Anterior cingulate cortex (tissue), 58 donors: ENCODE measurements around the gene LEF1.

Source experiments
- DNase-seq, 58 donors: peaks; one replicate each; lab custom pipeline; 2025; lab: John Stamatoyannopoulos, UW

The LEF1 gene

GRCh38 chr4:108152980-108153379 lies 15.8 kb downstream of the LEF1 start:
- no peak for DNase-seq

DNA sequence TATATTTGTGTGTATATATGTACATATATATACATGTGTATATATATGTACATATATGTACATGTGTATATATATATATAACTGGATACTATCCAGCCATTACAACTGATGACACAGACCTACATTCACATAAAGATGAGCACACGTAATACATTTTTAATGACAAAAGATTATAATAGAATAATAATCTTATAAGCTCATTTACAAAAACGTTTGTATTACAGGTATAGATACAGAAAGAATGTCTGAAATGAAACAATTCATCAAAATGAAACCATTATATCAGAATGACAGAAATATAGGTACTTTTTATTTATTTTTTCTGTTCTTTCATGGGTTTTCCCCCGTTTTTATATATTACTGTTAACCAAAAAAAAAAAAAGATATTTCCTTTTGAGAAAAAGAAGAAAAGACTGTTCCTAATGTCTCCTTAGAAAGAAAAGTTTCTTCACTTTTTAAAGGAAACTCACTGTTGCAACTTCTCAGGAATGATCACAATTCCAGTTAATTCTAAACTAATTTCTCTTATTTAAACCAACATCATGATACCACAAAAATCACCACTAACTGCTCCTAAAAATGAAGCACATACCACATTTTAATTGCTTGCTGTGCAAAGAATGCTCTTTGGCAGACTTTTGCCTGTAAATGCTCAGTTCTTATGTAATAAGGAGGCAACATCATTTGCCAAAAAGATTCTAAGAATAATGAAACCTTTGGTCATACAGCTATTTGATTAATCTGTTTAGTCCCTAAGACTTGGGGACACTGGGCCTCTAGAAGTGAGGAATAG lies 18.9 kb downstream of the LEF1 start:
- DNase-seq, result no peak

DNA sequence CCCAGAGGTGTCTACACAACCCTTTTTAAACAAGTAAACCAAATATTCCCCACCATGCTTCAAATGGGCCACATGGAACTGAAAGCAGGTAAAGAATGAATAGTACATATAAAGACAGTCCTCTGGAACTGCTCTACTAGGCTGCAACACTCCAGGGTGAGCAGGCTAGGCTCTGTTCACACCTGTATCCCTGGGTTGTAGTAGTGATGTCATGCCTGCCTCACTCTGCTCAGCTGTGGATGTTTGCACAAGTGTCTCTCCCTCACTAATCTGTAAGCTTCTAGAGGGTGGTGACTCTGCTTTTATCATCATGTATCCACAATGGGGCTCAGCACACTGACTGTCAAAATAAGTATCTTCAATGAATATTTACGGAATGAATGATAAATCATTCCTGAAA lies 20.4 kb downstream of the LEF1 start:
- no peak for DNase-seq

- DNase-seq, result no peak
Observed at GRCh38 chr4:108146819-108147218, 21.9 kb downstream of the LEF1 start.

DNA sequence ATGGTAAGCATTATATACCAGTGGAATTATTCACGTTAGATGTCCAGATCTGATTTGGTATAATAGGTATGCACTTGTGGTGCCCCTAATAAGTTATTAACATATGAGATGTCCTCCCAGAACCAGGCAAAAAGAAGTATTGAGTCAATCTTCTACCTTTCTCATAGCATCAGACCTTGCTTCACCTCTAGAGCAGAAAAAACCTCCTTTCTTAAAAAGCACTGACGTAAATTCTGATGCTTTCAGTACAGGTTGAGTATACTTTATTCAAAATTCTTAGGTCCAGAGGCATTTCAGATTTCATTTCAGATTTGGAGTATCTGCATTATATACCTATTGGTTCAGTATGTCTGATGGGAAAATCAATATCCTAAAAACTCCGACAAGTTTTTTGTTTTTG lies 22.4 kb downstream of the LEF1 start:
- DNase-seq, result no peak

GRCh38 chr4:108144451-108144850 lies 24.3 kb downstream of the LEF1 start:
- no peak for DNase-seq

DNA sequence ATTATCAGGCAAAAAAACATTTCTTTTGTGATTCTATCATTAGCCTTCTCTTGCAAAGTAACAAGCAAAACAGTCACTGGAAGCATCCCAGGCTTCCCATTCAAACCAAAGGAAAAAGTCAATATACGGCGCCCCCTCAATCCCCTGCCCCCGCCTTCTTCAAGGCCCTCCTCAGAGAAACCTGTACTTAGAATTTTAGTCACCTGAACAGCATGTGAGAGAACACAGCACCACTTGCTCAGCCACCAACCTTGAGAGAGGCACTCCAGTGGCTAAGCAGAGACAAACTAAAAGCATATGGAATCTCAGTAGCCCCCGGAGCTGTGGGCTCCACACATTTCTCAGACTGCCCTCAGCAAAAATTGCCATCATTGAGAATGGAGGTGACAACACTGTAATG lies 25.2 kb downstream of the LEF1 start:
- DNase-seq, result no peak

- DNase-seq, result no peak
Observed at GRCh38 chr4:108142870-108143269, 25.9 kb downstream of the LEF1 start.

DNA sequence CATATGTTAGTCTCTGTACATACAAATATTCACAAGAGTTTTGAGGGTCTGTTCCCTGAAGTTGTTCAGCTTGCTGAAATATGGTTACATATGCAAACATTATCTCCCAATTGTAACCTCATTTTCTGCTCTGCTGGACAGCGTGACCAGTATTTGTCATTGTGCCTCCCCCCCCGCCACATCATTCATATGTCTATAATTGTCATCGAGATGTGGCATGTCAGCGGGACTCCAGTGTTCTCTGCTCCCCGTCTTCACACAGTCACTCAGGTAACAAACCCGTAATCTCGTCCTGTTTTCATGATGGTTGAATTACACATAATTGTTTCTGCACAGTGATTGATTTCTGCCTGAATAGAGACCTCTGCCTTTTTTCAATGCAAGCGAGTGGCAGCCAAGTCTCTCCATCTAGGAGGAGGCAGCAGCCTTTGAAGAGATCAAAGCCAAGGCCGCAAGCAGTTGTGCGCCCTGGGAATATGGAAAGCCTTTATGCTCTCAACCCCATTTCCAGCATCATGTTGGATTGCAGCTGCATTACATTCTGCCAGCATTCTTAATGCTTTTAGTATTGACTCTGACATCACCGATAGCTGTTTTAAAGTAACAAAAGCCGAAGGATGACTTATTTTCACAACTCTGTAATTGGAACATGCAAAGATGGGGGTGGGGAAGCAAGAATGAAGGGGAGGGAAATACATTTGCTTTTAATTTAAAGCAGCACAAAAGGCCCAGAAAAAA lies 27.4 kb downstream of the LEF1 start:
- no peak for DNase-seq

DNA sequence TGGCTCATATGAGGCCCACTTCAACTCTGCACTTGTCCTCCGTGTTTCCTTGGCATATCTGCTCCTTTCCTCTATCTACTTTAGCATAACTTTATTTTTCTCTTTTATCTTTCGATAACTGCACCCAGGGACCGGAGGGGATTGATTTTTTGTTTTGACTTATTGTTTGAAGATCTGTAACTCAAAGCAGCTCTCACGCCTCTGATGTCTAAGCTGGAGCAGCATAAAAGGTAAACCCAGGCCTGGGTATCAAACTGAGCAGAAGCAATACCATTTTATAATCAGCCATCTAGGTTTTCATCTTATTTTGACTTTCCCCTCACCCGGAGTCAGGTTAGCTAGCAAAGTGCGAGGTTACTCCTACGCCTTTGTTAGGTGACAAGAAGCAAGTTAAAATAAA lies 28.4 kb downstream of the LEF1 start:
- no peak for DNase-seq

DNA sequence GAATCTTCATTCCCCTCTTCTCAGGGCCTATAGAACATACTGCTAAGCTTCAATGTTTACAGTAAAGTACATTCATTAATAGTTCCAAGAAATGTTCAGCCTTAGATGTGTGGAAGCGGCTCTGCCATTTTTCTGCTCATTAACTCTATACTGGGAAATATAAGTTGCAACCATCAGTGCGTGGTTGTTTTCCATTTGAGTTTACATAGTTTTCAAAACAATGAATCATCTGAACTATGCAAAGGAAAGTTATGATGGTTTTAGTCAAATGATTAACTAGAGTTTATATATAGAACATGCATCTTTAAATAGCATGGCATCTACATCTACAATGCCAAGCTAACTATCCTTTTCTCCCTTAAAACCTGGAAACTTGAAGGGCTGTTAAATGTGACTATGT lies 29.6 kb downstream of the LEF1 start:
- DNase-seq, result no peak

GRCh38 chr4:108135549-108136209 lies 33.1 kb downstream of the LEF1 start:
- no peak for DNase-seq

- no peak for DNase-seq
Observed at GRCh38 chr4:108130955-108131354, 37.8 kb downstream of the LEF1 start.

DNA sequence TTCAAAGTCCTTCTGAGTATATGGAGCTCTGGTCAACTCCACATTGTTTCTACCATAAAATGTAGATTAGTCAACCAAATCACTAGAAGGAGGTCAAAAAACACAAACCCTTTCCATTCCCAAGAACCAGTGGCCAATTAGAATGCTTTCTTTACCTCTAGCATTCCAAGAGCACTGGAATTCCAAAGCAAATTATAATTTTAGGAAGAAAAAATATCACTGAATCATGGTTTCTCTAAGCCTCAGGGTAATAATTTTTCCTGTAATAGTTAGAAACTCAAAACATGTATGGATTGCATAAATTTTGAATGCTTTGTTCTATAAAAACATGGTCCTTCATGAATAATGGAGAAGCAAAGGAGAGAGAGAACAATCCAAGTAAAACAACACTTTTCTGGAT lies 39.5 kb downstream of the LEF1 start:
- no peak for DNase-seq

DNA sequence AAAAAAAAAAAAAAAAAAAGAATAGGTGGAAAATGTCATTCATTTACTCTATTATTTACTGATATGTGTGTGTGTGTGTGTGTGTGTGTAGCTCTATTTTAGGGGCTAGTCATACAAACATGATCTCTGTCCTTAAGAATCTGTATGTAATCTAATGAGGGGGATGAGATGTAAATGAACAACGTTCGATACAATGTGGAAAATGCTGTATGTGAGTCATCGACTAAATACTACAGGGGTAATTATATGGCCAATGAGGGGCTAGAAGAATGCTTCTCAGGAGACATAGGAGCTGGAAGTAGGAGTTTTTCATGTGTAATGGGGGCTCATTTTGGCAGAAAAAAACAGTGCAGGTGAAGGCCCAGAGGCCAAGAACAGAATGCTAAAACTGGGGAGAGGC lies 41.9 kb downstream of the LEF1 start:
- DNase-seq, result no peak

DNA sequence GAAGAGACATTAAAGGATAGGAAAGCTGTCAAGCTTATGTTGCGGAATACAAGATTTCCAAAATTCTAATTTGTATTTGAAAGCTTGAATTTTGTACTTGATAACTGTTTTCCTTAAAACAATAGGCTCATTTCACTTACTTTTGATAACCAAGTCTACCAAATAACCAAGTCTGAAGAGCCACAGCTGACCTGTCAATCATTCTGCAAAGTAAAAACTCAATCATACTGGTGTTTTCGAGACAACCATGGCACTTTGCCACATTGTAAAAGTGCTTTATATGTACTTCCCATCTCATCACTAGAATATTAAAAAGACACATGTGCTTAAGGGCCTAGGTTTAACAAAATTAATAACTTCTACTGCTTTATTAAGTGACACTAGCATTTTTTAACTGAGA lies 47.9 kb downstream of the LEF1 start:
- no peak for DNase-seq

DNA sequence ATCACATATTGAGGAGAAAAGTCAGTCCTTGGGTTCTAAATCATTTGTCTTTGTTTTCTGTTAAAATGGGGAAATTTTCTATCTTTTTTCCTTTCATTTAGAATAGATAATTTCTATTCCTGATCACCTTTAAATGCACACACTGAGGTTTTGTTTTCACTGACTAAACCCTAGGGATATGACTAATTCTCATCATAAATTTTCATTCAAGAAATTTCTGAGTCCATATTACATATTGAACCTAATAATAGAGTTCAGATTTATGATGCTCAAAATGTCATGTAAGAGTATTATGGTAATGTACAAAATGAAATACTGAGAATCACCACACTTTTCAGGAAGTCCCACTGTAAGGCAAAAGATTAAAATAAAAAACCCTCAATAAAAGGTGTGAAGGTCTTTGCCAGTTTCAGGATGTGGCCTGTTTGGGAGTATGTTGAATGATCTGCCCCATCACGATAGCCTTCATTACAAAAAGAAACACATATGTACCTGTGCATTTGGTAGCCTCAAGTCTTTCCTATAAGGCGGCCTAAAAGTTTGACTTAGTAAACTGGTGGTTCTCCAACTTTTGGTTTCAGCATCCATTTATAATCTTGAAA lies 49.4 kb downstream of the LEF1 start:
- DNase-seq, result no peak

DNA sequence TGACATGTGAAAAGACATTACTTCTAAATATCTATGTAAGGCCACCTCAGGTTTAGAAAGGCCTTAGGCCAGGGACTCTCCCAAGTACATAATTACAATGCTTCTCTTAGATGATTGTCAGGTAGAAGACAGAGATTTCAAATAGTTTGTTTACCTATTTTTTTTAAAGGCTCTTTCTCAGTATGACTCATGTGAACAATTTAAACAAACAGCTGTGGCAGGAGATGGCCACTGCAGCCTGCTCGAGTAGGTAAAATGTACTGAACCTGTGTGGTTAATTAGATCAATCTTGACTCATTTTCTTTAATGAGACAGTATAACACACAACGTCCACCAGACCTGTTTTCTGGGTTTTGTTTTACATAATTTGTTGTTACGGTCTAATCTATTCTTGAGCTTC lies 50.2 kb downstream of the LEF1 start:
- DNase-seq, result no peak

DNA sequence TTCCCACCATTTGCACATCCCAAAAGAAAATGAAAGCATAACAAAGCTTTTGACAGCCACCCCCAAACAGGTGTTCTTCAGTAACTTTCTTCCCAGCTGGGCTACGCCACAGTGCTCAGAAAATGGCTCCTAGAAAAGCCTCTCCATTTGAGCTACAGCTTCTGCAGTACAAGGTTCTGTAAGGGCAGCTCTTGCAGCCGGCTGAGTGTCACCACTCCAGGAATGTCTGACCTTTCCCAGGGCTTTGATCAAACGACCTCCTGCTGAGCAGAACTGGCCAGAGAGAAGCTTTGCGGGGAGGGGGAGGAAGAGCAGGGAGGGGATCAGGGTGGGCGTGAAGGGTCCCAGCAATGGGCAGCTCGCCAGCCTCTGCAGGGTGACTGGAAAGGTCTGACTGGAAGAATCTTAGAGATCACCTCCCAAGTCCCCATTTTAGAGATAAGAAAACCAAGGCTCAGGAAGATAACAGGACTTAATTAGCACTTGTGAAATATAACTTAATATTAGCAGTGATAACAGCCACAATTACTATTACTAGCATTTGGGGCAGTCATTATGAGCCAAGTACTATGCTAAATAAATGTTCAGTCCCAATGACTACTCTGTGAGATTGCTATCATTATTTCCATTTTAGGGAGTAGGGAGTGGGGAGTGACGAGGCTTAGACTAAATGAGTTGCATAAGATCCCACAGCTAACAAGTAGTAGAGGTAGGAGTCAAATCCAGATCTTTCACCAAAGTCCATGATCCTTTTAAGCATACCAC lies 51.1 kb downstream of the LEF1 start:
- no peak for DNase-seq

GRCh38 chr4:108116423-108117168 lies 52.1 kb downstream of the LEF1 start:
- no peak for DNase-seq
